Liver (tissue), 9 donors: ENCODE data around the gene SREBF1. TPM values are rescaled to one million over a fixed set of nuclear protein-coding genes. Genes with fewer than 3 reads are reported as not detected.

Experiments
- DNase-seq: peaks from one replicate; pipeline ENCODE4 v3.0.0-alpha.2; 2017; ENCODE audit warnings: low spot score
- H3K27ac ChIP-seq, 2 donors: one replicate each; pipeline ENCODE4 v1.7.0; 2013; ENCODE audit warnings: inconsistent platforms in 2 of 2, low read length in 2 of 2, control low read depth in 1 of 2, low read depth in 1 of 2, mild to moderate bottlenecking in 1 of 2
- H3K27me3 ChIP-seq, 4 donors: one replicate each; pipeline versions ENCODE4 v1.6.1 to v1.7.0; 2013; ENCODE audit warnings: low read length in 3 of 4, inconsistent platforms in 1 of 4, mild to moderate bottlenecking in 1 of 4, moderate library complexity in 1 of 4; ENCODE audit not compliant: control insufficient read depth in 4 of 4, insufficient read depth in 4 of 4
- H3K36me3 ChIP-seq, 4 donors: one replicate each; pipeline versions ENCODE4 v1.6.1 to v1.7.0; 2013; ENCODE audit warnings: low read length in 3 of 4, mild to moderate bottlenecking in 3 of 4, low read depth in 1 of 4, moderate library complexity in 1 of 4; ENCODE audit not compliant: control insufficient read depth in 4 of 4, insufficient read depth in 3 of 4
- H3K4me1 ChIP-seq, 4 donors: one replicate each; pipeline versions ENCODE4 v1.6.1 to v1.7.0; 2013; ENCODE audit warnings: low read length in 3 of 4, mild to moderate bottlenecking in 3 of 4, moderate library complexity in 1 of 4; ENCODE audit not compliant: control insufficient read depth in 4 of 4, insufficient read depth in 4 of 4
- H3K4me3 ChIP-seq, 3 donors: one replicate each; pipeline versions ENCODE4 v1.6.1 to v1.7.0; 2013; ENCODE audit warnings: low read length in 3 of 3, control low read depth in 1 of 3, low read depth in 1 of 3, mild to moderate bottlenecking in 1 of 3
- H3K9ac ChIP-seq, 2 donors: one replicate each; pipeline ENCODE4 v1.7.0; 2013; ENCODE audit warnings: low read length in 2 of 2, mild to moderate bottlenecking in 2 of 2, moderate library complexity in 2 of 2, control low read depth in 1 of 2, low read depth in 1 of 2
- H3K9me3 ChIP-seq, 4 donors: one replicate each; pipeline versions ENCODE4 v1.6.1 to v1.7.0; 2013; ENCODE audit warnings: low read length in 3 of 4; ENCODE audit not compliant: control insufficient read depth in 4 of 4
- ATF3 ChIP-seq: IDR thresholded peaks from 2 replicates; pipeline ENCODE4 v1.6.1; 2016; ENCODE audit warnings: antibody characterized with exemption
- EGR1 ChIP-seq, 2 donors: IDR thresholded peaks; 2 replicates each; pipeline ENCODE4 v1.6.1; 2016 to 2018; ENCODE audit warnings: antibody characterized with exemption in 2 of 2, low read depth in 2 of 2
- FOXA1 ChIP-seq: IDR thresholded peaks from 2 replicates; pipeline ENCODE4 v1.6.1; 2016; ENCODE audit warnings: antibody characterized with exemption
- FOXA2 ChIP-seq: IDR thresholded peaks from 2 replicates; pipeline ENCODE4 v1.6.1; 2016; ENCODE audit warnings: antibody characterized with exemption
- GABPA ChIP-seq, 2 donors: IDR thresholded peaks in 1 of 2; conservative IDR thresholded peaks in 1 of 2; 2 replicates each; pipeline ENCODE4 v1.6.1; 2016; ENCODE audit warnings: antibody characterized with exemption in 2 of 2, mild to moderate bottlenecking in 1 of 2, moderate library complexity in 1 of 2
- HNF4A ChIP-seq, 2 donors: conservative IDR thresholded peaks; 2 replicates each; pipeline ENCODE4 v1.6.1; 2016; ENCODE audit warnings: antibody characterized with exemption in 2 of 2, mild to moderate bottlenecking in 2 of 2
- HNF4G ChIP-seq: IDR thresholded peaks from 2 replicates; pipeline ENCODE4 v1.6.1; 2016; ENCODE audit warnings: antibody characterized with exemption
- JUND ChIP-seq, 2 donors: IDR thresholded peaks; 2 replicates each; pipeline ENCODE4 v1.6.1; 2016; ENCODE audit warnings: antibody characterized with exemption in 2 of 2
- MAX ChIP-seq: IDR thresholded peaks from 2 replicates; pipeline ENCODE4 v1.6.1; 2016; ENCODE audit warnings: antibody characterized with exemption
- NR2F2 ChIP-seq: IDR thresholded peaks from 2 replicates; pipeline ENCODE4 v1.6.1; 2016; ENCODE audit warnings: antibody characterized with exemption
- RAD21 ChIP-seq, 2 donors: IDR thresholded peaks; 2 replicates each; pipeline ENCODE4 v1.6.1; 2016; ENCODE audit warnings: antibody characterized with exemption in 2 of 2, mild to moderate bottlenecking in 2 of 2
- REST ChIP-seq: IDR thresholded peaks from 2 replicates; pipeline ENCODE4 v1.6.1; 2016; ENCODE audit warnings: antibody characterized with exemption, mild to moderate bottlenecking
- RXRA ChIP-seq, 2 donors: IDR thresholded peaks; 2 replicates each; pipeline ENCODE4 v1.6.1; 2017 to 2018; ENCODE audit warnings: antibody characterized with exemption in 2 of 2, mild to moderate bottlenecking in 1 of 2
- SP1 ChIP-seq: IDR thresholded peaks from 2 replicates; pipeline ENCODE4 v1.6.1; 2018; ENCODE audit warnings: antibody characterized with exemption, mild to moderate bottlenecking
- TAF1 ChIP-seq: conservative IDR thresholded peaks from 2 replicates; pipeline ENCODE4 v1.6.1; 2016; ENCODE audit warnings: antibody characterized with exemption, mild to moderate bottlenecking
- YY1 ChIP-seq: IDR thresholded peaks from 2 replicates; pipeline ENCODE4 v1.6.1; 2016; ENCODE audit warnings: antibody characterized with exemption, mild to moderate bottlenecking
- WGBS: extraction: QIAGEN DNeasy Blood & Tissue Kit; methylation state at CpG from one replicate; pipeline ENCODE4 v1.1.7; 2013; 5-methylcytosine and 5-hydroxymethylcytosine counted together
- polyA plus RNA-seq, 2 donors: library from polyadenylated mRNA; stranded (reverse) in 1 of 2; unstranded in 1 of 2; fragments of 200-250 nt in 1 of 2; fragments of >200 nt in 1 of 2; fragmentation: Nextera tagmentation in 1 of 2; extraction: Ambion mirVana in 1 of 2; gene quantifications; one replicate each; pipeline versions ENCODE4 v1.2.1 to v1.2.3, GENCODE V29; 2013 to 2015
- total RNA-seq, 2 donors: library from RNA; depleted of rRNA; stranded (reverse); fragments of >200 nt; gene quantifications; one replicate each; pipeline ENCODE4 v1.2.3, GENCODE V29; 2014
- donor health status: healthy.
- donor health status: healthy.
- donor health status: healthy.
- donor health status: healthy.
- donor health status: healthy.

SREBF1 gene
- total and polyA plus RNA-seq, 4 donors, result 66.8 to 133 (median 101) TPM

- no peak overlapping the region for H3K4me3 ChIP-seq
- peaks cover 3 to 15% (median 4%) of the 10 kb centered on the region in 4 donors for H3K36me3 ChIP-seq
- H3K27me3 ChIP-seq, result no peaks in the 10 kb centered on the region
- no peaks in the 10 kb centered on the region for H3K9me3 ChIP-seq
- peak overlapping the region in 1 of 2 donors; percentile 45 for H3K9ac ChIP-seq
- WGBS, result 46% methylated on average over 6 of the region's 6 CpGs
- peaks cover 14 to 29% (median 26%) of the 10 kb centered on the region in 4 donors for H3K4me1 ChIP-seq
- DNase-seq, result no peak
- TF ChIP-seq RAD21 (IDR thresholded peaks at IDR 0.05) (peak in 1 of 2 donors; percentile 15), HNF4G (no peak), NR2F2 (peak; percentile 77)
- peak overlapping the region; percentile 78 to 79 for H3K27ac ChIP-seq
Observed at GRCh38 chr17:17876959-17877528, 40.3 kb upstream of the SREBF1 start.

- H3K27ac ChIP-seq, result no peak overlapping the region
- 69% methylated on average over 1 of the region's 1 CpG for WGBS
- H3K36me3 ChIP-seq, result peaks cover 2 to 5% (median 3%) of the 10 kb centered on the region in 4 donors
- H3K9ac ChIP-seq, result no peak overlapping the region
- no peak for DNase-seq
- H3K27me3 ChIP-seq, result no peaks in the 10 kb centered on the region
- peaks cover 14 to 29% (median 26%) of the 10 kb centered on the region in 4 donors for H3K4me1 ChIP-seq
- H3K4me3 ChIP-seq, result no peak overlapping the region
- no peak for TF ChIP-seq NR2F2
- TF ChIP-seq HNF4G, result no peak
- TF ChIP-seq FOXA2, result no peak
- TF ChIP-seq TAF1, result no peak
- no peak for TF ChIP-seq MAX
- no peak for TF ChIP-seq ATF3
- no peak for TF ChIP-seq RXRA (IDR thresholded peaks at IDR 0.05)
- TF ChIP-seq SP1, result no peak
- no peak for TF ChIP-seq EGR1 (IDR thresholded peaks at IDR 0.05; ENCODE audit: low read depth in 2 of 2)
- TF ChIP-seq RAD21 (IDR thresholded peaks at IDR 0.05), result no peak
- no peak for TF ChIP-seq GABPA (IDR thresholded peaks at IDR 0.05 in 1 of 2, conservative IDR thresholded peaks at IDR 0.05 in 1 of 2)
- no peak for TF ChIP-seq YY1
- TF ChIP-seq FOXA1, result no peak
- TF ChIP-seq HNF4A (conservative IDR thresholded peaks at IDR 0.05), result no peak
- no peak for TF ChIP-seq JUND (IDR thresholded peaks at IDR 0.05)
- TF ChIP-seq REST, result no peak
- H3K9me3 ChIP-seq, result no peaks in the 10 kb centered on the region
Observed at GRCh38 chr17:17874478-17874877, 37.7 kb upstream of the SREBF1 start.
